ENCODE measurements around the gene GABRB1. TPM values are rescaled to one million over a fixed set of nuclear protein-coding genes. Genes with fewer than 3 reads are reported as not detected.

The GABRB1 gene
- total RNA-seq, 4 donors from 2014 or later: not detected

- TF ChIP-seq CTCF (IDR thresholded peaks at IDR 0.05) (no peak), POLR2A (IDR thresholded peaks at IDR 0.05) (no peak)
- H3K4me3 ChIP-seq (ENCODE audit: low read depth, poor library complexity, severe bottlenecking): no peak overlapping the region
- intact Hi-C loops (cut with DNase I; ENCODE audit: low total_unique reads): no loop called here
- 78 to 93% methylated on average over 1 of the region's 1 CpG for WGBS, 2 donors
- DNase-seq (ENCODE audit: low spot score in 2 of 2): no peak
These were observed 324.2 kb downstream of the GABRB1 start for GRCh38 chr4:47355568-47355967.

- intact Hi-C loops (cut with DNase I; ENCODE audit: low total_unique reads): no loop called here
- TF ChIP-seq POLR2A (IDR thresholded peaks at IDR 0.05) (no peak), CTCF (IDR thresholded peaks at IDR 0.05) (no peak)
- H3K4me3 ChIP-seq (ENCODE audit: low read depth, poor library complexity, severe bottlenecking): no peak overlapping the region
- WGBS, 2 donors: 66 to 81% methylated on average over 4 of the region's 4 CpGs
- DNase-seq (ENCODE audit: low spot score in 2 of 2): no peak
These were observed 328.5 kb downstream of the GABRB1 start for GRCh38 chr4:47359891-47360290.

- TF ChIP-seq POLR2A (IDR thresholded peaks at IDR 0.05) (no peak), CTCF (IDR thresholded peaks at IDR 0.05) (no peak)
- no peak for DNase-seq (ENCODE audit: low spot score in 2 of 2)
- H3K4me3 ChIP-seq (ENCODE audit: low read depth, poor library complexity, severe bottlenecking): no peak overlapping the region
- WGBS, 2 donors: 50 to 68% methylated on average over 2 of the region's 2 CpGs
- intact Hi-C loops (cut with DNase I; ENCODE audit: low total_unique reads): no loop called here
These were observed 336.4 kb downstream of the GABRB1 start for GRCh38 chr4:47367761-47368160.

- intact Hi-C loops (cut with DNase I; ENCODE audit: low total_unique reads): no loop called here
- TF ChIP-seq CTCF (IDR thresholded peaks at IDR 0.05) (no peak), POLR2A (IDR thresholded peaks at IDR 0.05) (no peak)
- 53 to 74% methylated on average over 1 of the region's 1 CpG for WGBS, 2 donors
- DNase-seq (ENCODE audit: low spot score in 2 of 2): no peak
- H3K4me3 ChIP-seq (ENCODE audit: low read depth, poor library complexity, severe bottlenecking): no peak overlapping the region
These were observed 336.8 kb downstream of the GABRB1 start for GRCh38 chr4:47368211-47368610.

GRCh38 chr4:47372561-47372960, 341.2 kb downstream of the GABRB1 start:
- intact Hi-C loops (cut with DNase I; ENCODE audit: low total_unique reads): no loop called here
- 35 to 40% methylated on average over 2 of the region's 2 CpGs for WGBS, 2 donors
- DNase-seq (ENCODE audit: low spot score in 2 of 2): no peak
- TF ChIP-seq POLR2A (IDR thresholded peaks at IDR 0.05) (no peak), CTCF (IDR thresholded peaks at IDR 0.05) (no peak)
- no peak overlapping the region for H3K4me3 ChIP-seq (ENCODE audit: low read depth, poor library complexity, severe bottlenecking)

- TF ChIP-seq POLR2A (IDR thresholded peaks at IDR 0.05): no peak
- no peak for TF ChIP-seq CTCF (IDR thresholded peaks at IDR 0.05)
- no peak for DNase-seq (ENCODE audit: low spot score in 2 of 2)
- no peak overlapping the region for H3K4me3 ChIP-seq (ENCODE audit: low read depth, poor library complexity, severe bottlenecking)
- intact Hi-C loops (cut with DNase I; ENCODE audit: low total_unique reads): no loop called here
These were observed 341.8 kb downstream of the GABRB1 start for GRCh38 chr4:47373174-47373573.
